Measurements from ENCODE around the gene KRTAP12-4.

DNA sequence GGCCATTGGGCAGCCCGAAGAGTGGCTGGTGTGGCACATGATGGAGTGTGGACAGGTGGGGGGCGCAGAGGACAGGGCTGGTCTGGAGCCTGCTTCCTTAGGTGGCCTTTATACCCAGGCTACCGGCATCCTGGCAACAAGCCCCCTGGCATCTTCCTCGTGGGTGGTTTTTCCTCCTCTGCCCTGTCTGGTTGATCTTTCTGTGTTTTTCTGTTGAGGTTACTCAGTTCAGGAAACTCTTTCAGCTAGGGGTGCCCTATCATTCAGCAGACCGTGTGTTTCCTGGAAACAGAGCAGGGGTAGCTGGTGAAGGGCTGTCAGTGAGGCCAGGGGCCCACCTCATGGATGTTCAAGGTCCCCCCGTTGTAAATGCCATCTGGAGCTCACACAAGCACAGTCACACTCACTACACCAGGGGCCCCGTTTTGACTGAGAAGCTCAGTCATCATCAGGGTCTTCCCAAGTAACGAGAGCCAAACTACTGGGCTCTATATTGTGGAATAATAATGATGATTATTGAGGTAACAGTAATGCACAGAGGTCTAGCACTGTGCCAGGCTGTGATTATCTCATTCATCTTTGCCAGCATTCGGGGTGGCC is at the start of gene KRTAP12-4:
- no peak for TF ChIP-seq EP300 (IDR thresholded peaks at IDR 0.05)
- TF ChIP-seq, protein P1, sequence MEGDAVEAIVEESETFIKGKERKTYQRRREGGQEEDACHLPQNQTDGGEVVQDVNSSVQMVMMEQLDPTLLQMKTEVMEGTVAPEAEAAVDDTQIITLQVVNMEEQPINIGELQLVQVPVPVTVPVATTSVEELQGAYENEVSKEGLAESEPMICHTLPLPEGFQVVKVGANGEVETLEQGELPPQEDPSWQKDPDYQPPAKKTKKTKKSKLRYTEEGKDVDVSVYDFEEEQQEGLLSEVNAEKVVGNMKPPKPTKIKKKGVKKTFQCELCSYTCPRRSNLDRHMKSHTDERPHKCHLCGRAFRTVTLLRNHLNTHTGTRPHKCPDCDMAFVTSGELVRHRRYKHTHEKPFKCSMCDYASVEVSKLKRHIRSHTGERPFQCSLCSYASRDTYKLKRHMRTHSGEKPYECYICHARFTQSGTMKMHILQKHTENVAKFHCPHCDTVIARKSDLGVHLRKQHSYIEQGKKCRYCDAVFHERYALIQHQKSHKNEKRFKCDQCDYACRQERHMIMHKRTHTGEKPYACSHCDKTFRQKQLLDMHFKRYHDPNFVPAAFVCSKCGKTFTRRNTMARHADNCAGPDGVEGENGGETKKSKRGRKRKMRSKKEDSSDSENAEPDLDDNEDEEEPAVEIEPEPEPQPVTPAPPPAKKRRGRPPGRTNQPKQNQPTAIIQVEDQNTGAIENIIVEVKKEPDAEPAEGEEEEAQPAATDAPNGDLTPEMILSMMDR (IDR thresholded peaks at IDR 0.05): no peak
- no peak for TF ChIP-seq POLR2A (IDR thresholded peaks at IDR 0.05; ENCODE audit: low read depth)
- TF ChIP-seq POLR2AphosphoS5 (IDR thresholded peaks at IDR 0.05): no peak
